Peyer's patch (tissue), 4 donors: ENCODE results near the gene ZNF362.

ENCODE experiments used
- CTCF ChIP-seq, 6 experiments: fragments of 450-650 bp in 4 of 6; fragments of 200-600 bp in 2 of 6; sonication (generic) in 1 of 6; IDR thresholded peaks; one replicate each; pipeline ENCODE4 v1.5.1; 2017 to 2019; ENCODE audit warnings: antibody characterized with exemption in 6 of 6, mild to moderate bottlenecking in 3 of 6, moderate library complexity in 1 of 6
- POLR2A ChIP-seq, 2 donors: fragments of 450-650 bp; IDR thresholded peaks; one replicate each; pipeline ENCODE4 v1.5.1; 2017; ENCODE audit warnings: antibody characterized with exemption in 2 of 2, mild to moderate bottlenecking in 2 of 2, moderate library complexity in 2 of 2

GRCh38 chr1:33317354-33317753 is 61.1 kb downstream of the ZNF362 start:
- TF ChIP-seq CTCF (IDR thresholded peaks at IDR 0.05) (no peak), POLR2A (IDR thresholded peaks at IDR 0.05) (no peak)
